TTC549 (cell line): ENCODE measurements around the gene ZNF248.
"Not testable (repeated sequence)": the region's sequence is repeated elsewhere in the genome, so short reads cannot be mapped to it uniquely, and the experiment has no call there.

Experiments used
- FAIRE-seq: peaks from 2 replicates; lab custom pipeline; 2012; peaks lifted over from hg19 to GRCh38; lab: Jason Lieb, UNC

The ZNF248 gene

GRCh38 chr10:37857287-37858211, at the start of gene ZNF248:
ZNF248 (minus strand) TSS chr10:37857610; CDS start chr10:37856310, 1,300 bp downstream.
- no peak for FAIRE-seq

DNA sequence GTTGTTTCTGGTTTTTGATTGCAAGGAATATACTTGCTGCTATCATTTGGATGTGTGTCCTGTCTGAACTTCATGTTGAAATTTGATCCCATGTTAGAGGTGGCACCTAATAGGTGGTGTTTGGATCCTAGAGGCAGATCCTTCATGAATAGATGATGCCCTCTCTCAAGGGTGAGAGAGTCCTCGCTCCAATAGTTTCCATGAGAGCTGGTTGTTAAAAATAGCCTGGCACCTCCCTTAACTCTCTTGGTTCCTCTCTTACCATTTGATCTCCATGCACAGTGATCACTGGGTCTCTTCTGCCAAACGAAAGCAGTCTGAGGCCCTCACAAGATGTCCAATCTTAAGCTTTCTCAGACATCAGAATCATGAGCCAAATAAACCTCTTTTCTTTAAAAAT, 49.0 kb upstream of the ZNF248 start:
- FAIRE-seq, result no peak

- no peak for FAIRE-seq
Measured at GRCh38 chr10:37896436-37896835, 39.0 kb upstream of the ZNF248 start.

- FAIRE-seq, result no peak
Measured at GRCh38 chr10:37895674-37896073, 38.3 kb upstream of the ZNF248 start.

- no peak for FAIRE-seq
Measured at GRCh38 chr10:37885850-37886249, 28.4 kb upstream of the ZNF248 start.

GRCh38 chr10:37872955-37873354, 15.5 kb upstream of the ZNF248 start:
- FAIRE-seq, result no peak

- no peak for FAIRE-seq
Measured at GRCh38 chr10:37872283-37872682, 14.9 kb upstream of the ZNF248 start.

DNA sequence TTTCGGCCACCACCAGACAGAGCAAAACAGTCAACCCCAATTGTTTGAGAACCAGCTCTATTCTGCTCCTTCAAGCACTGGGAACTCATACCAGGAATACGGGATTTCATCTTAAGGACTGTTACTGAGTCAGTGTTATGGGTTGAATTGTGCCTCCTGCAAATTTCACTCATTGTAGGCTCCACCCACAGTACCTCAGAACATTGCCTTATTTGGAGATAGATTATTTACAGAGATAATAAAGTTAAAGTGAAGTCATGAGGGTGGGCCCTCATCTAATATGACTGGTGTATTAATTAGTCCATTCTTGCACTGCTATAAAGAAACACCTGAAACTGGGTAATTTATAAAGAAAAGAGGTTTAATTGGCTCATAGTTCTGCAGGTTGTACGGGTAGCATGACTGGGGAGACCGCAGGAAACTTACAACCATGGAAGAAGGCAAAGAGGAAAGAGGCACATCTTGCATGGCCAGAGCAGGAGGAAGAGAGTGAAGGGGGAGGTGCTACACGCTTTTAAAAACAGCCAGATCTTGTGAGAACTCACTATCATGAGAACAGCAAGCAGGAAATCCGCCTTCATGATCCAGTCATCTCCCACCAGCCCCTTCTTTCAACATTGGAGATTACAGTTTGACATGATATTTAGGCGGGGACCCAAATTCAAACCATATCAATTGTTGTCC, 14.3 kb upstream of the ZNF248 start:
- no peak for FAIRE-seq

GRCh38 chr10:37871143-37871542, 13.7 kb upstream of the ZNF248 start:
- FAIRE-seq, result no peak

DNA sequence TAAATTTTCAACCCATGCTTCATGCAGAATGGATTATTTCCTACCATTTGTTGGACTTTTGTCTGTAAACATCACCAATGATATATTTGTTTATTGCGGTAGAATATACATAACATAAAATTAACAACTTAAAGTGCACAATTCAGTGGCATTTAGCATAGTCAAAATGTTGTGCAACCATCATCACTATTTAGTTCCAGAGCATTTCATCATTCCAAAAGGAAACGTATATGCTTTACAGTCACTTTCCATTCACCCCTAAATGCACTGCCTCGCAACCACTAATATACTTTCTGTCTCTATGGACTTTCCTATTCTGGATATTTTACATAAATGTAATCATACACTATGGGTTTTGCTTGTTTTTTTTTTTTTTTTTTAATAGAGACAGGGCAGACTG, 11.4 kb upstream of the ZNF248 start:
- no peak for FAIRE-seq

DNA sequence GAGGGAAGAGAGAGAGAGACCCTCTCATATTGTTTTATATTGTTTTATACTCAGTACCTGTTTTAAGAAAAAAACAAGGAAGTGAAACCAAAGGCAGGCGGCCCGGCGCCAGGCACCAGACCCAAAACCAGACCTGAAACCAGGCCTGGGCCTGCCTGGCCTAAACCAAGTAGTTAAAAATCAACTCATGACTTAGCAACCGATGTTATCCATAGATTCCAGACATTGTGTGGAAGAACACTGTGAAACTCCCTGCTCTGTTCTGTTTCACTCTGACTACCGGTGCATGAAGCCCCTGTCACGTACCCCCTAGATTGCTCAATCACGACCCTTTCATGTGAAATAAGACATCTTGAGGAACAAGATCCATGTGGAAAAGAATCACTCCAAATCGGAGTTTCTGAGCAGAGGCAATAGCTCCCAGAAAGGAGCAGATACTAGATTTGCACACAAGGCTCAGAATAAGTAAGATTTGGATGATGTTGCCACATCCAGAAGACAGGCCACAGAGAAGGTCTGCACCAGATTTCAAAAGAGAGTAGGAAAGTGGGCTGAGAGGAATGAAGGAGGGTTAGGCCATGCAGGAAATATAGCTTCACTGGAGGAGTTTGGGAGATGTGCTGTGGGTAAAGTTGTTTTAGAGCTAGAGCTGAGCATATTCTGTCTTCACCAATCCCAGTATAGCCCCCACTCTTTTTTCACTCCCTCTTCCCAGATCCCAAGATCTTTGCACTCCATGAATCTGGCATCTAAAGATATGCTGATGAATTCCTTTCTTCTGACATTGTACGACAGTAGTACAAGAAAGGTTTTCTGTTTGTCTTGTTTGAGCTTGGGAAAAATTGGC, 8.8 kb upstream of the ZNF248 start:
- no peak for FAIRE-seq

DNA sequence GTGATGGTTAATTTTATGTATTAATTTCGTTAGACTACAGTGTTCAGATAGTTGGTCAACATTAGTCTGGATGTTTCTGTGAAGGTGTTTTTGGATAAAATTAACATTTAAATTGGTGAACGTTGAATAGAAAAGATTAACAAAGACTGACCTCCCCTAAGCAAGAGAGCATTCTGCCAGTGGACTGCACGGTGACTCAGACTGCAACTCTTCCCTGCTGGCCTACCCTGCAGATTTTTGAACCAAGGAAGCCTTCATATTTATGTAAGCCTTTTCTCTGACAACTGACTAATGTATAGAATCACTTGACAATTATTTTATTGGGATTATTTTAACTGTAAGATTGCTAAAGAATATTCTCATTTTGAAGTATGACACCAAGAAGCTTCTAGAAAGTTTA, 7.9 kb upstream of the ZNF248 start:
- no peak for FAIRE-seq

DNA sequence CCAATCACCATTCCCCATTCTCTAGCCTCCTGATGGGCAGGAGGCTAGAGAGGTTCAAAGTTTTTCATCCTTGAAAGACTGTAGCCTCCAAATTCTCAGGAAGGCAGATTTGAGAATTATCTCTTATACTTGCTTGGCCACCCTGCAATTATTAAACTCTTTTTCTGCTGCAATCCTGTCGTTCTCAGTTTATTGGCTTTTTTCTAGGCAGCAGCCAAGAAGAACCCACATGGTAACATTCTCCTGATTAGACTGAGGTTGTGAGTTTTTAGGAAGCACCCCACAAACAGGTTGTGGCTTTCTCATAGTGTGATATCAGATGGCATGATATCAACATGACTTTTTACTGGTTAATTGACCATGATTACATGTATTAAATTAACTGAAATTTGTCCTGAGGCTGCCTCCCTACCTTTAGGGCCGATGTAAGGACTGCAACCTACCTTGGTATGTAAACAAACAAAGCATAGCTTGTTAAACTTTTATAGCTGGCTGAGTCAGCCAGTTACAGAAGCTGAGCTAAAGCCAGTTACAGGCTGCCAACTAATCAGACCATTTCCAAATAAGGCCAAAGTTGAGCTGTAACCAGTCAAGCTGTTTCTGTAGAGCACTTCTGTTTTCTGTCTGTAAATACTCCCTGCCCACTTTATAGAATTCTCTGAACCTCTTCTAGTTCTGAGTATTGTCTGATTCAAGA, 3.2 kb upstream of the ZNF248 start:
- FAIRE-seq, result no peak

GRCh38 chr10:37859270-37859669, 1.9 kb upstream of the ZNF248 start:
- not testable (repeated sequence) for FAIRE-seq

DNA sequence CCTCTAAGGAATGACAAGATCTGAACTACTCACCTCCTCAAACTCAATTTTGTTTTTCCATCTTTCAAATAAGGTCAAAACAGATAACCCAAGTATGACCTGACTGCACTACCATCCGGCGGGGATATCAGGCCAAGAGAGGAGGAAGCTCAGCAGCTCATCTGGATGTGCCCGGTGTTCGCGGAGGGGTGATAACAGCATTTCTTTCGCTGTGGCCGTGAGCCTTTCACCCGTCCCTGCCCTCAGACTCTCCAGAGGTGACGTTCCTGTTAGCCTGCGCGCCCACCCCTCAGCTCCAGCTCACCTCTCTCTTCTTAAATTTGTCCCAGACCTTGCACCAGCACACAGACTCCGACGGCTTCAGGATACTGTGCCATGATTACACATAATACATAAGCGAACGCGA, 526 bp downstream of the ZNF248 start:
- FAIRE-seq, result no peak

- FAIRE-seq, result no peak
Measured at GRCh38 chr10:37855636-37856035, 1.8 kb downstream of the ZNF248 start.

GRCh38 chr10:37854626-37855025, 2.8 kb downstream of the ZNF248 start:
- FAIRE-seq, result no peak

DNA sequence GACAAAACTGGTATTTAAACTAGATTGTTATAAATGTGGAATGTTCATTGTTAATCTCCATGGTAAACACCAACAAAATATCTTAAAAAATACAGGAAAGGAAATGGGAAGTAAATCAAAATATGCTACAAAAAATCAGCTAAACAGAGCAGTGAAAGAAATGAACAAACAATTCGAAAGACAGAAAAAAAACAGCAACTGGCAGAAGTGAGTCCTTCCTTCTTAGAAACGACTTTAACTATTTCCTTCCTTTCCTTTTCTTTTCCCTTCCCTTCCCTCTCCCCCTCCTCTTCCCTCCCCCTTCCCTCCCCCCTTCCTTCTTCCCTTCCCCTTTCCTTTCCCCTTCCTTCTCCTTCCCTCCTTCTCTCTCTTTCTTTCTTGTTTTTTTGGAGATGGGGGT, 12.8 kb downstream of the ZNF248 start:
- FAIRE-seq, result no peak

DNA sequence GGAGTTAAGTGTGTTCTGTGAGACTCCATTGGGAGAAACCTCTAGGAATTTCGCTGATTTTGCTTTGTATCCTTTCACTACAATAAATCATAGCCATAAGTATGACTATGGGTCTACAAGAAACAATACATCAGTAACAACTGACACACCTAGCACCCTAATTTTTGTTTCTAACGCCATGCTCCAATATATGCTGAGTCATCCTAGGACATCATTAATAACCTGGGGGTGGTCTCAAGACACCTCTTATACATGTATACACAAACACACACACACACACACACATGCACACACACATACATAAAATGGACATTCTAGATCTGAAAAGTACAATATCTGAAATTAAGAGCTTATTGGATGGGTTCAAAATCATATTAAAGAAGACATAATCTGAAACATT, 18.2 kb downstream of the ZNF248 start:
- no peak for FAIRE-seq

DNA sequence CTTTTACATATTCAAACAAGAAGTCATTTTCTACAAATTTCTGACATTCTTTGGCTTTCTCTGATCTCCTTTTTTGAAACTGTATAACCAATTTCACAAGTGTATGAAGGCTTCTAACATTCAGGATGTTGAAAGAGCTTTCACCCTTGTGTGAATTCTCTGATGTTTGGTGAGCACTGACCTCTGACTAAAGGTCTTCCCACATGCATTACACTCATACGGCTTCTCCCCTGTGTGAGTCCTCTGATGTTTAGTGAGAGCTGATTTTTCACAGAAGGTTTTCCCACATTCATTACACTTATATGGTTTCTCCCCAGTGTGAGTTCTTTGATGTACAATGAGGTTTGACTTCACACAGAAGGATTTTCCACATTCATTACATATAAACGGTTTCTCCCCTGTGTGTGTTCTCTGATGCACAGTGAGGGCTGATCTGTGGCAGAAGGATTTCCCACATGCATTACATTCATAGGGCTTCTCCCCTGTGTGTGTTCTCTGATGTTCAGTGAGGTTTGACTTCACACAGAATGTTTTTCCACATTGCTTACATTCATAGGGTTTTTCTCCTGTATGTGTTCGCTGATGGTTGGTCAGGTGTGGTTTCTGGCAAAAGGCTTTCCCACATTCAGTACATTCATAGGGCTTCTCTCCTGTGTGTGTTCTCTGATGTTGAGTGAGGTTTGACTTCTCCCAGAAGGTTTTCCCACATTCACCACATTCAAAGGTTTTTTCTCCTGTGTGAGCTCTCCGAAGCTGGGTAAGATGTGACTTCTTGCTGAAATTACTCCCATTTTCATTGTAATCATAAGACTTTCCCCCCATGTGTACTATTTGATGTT, 25.7 kb downstream of the ZNF248 start:
- no peak for FAIRE-seq

- FAIRE-seq, result no peak
Measured at GRCh38 chr10:37826806-37827205, 30.6 kb downstream of the ZNF248 start.
